Right lobe of liver (tissue), 6 donors: ENCODE data around the gene RAB11FIP3. TPM values are rescaled to one million over a fixed set of nuclear protein-coding genes. Genes with fewer than 3 reads are reported as not detected.

ENCODE experiments used
- ATAC-seq, 4 donors: fragments of 200-7000 bp; cut with Tn5 transposase; one replicate each; pipeline ENCODE4 v1.9.1; 2020; ENCODE audit warnings: mild to moderate bottlenecking in 4 of 4, moderate library complexity in 4 of 4
- DNase-seq, 3 donors: peaks; one replicate each; pipeline ENCODE4 v3.0.0-alpha.2; 2020
- H3K27ac ChIP-seq, 3 donors: fragments of 200-600 bp; one replicate each; pipeline ENCODE4 v1.8.0; 2022
- H3K27me3 ChIP-seq, 2 donors: fragments of 200-600 bp; one replicate each; pipeline ENCODE4 v1.8.0; 2022
- H3K36me3 ChIP-seq, 4 donors: fragments of 200-600 bp; sonication (generic) in 1 of 4; one replicate each; pipeline versions ENCODE4 v1.5.1 to v1.8.0; 2017 to 2022; ENCODE audit warnings: control low read depth in 1 of 4
- H3K4me1 ChIP-seq, 4 donors: fragments of 200-600 bp; sonication (generic) in 1 of 4; one replicate each; pipeline versions ENCODE4 v1.5.1 to v1.8.0; 2017 to 2022; ENCODE audit warnings: control low read depth in 1 of 4
- H3K4me3 ChIP-seq, 3 donors: fragments of 200-600 bp; one replicate each; pipeline ENCODE4 v1.8.0; 2022
- H3K9me3 ChIP-seq, 4 donors: fragments of 200-600 bp; sonication (generic) in 1 of 4; one replicate each; pipeline versions ENCODE4 v1.5.1 to v1.8.0; 2017 to 2022; ENCODE audit warnings: control low read depth in 1 of 4
- POLR2A ChIP-seq: fragments of 450-650 bp; IDR thresholded peaks from one replicate; pipeline ENCODE4 v1.6.1; 2017; ENCODE audit warnings: antibody characterized with exemption, mild to moderate bottlenecking
- WGBS: methylation state at CpG from one replicate; pipeline ENCODE4 v1.1.6; 2018; ENCODE audit warnings: low coverage, low lambda C conversion rate; ENCODE audit not compliant: insufficient coverage; ENCODE audit errors: missing lambda C conversion rate; 5-methylcytosine and 5-hydroxymethylcytosine counted together
- intact Hi-C, 2 donors: fragments of 100-400 bp; cut with DNase I; formaldehyde crosslinking; loops; one replicate each; pipeline versions ENCODE4 v1.11.2 to v1.14.1; 2022
- total RNA-seq, 6 experiments: library from RNA; depleted of rRNA in 2 of 6; stranded (reverse); fragments of >200 nt in 2 of 6; fragmentation: NEBNext Ultra II Directional in 3 of 6; extraction: Animal tissue kit (Norgen Biotek cat#: 25700) in 3 of 6; gene quantifications; one replicate each; pipeline versions ENCODE4 v1.1.0 to v1.2.4, GENCODE V29; 2016 to 2023
- TF ChIP-seq, protein P1 (sequence below), 4 donors: fragments of 200-600 bp in 3 of 4; fragments of 450-650 bp in 1 of 4; IDR thresholded peaks; one replicate each; pipeline versions ENCODE4 v1.5.1 to v1.8.0; 2016 to 2022; ENCODE audit warnings: antibody characterized with exemption in 4 of 4, mild to moderate bottlenecking in 2 of 4
- donor health status: DM: no; HTN: yes; CAD: no.
- donor health status: DM: no; HTN: no; CAD: no.
- donor health status: DM: no; HTN: no; CAD: no.
- donor health status: DM: no; HTN: yes; CAD: no.
- donor health status: DM: no; HTN: yes; CAD: no.

The RAB11FIP3 gene
- total RNA-seq, 6 experiments from 2014 or later, result 19.5 to 38.3 (median 25.5) TPM

DNA sequence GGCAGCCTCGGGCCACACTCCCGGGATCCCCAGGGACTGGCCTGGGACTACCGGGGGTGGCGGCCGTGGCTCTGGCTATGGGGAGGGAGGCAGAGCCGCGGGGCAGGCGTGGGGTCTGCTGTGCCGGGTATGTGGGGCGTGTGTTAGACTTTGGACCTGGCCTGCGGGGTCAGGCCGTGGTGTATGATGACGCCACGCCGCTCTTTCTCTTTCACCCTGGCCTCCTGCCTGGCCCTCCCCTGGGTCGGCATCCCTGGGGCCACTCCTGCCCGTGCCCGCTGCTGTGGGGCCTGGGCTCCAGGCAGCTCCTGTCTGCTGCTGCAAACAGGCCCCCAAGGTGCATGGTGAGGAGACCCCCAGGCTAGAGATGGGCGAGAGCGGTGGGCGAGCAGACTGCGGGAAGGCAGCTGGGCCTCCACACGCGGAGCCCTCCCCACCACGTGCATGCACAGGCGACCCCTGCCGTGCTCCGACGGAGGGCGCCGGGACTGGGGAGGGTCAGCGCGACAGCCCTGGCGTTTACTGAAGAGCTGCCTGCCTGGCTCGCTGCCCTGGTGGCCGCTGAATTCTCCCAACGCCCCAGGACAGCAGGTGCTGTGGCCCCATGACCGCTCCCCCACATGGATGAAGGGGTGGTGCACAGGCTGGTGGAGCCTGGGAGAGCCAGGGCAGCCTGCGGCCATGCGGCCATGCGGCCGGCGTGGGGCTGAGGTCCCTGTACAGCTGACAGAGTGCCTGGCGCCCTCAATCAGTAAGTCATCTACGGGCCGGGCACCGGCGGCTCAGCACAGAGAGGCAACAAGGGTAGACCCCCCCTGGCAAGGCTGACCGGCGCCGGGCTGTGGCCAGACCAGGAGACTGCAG lies 118.1 kb downstream of the RAB11FIP3 start:
- peak overlapping the region; percentile 52 to 95 (median 91) for H3K27ac ChIP-seq
- H3K9me3 ChIP-seq, result no peaks in the 10 kb centered on the region
- H3K27me3 ChIP-seq, result no peaks in the 10 kb centered on the region
- H3K4me1 ChIP-seq, result peaks cover 0 to 16% (median 5%) of the 10 kb centered on the region in 4 donors
- peak; percentile 87 to 93 (median 93) for ATAC-seq
- TF ChIP-seq POLR2A, result peak; percentile 42
- TF ChIP-seq, protein P1, sequence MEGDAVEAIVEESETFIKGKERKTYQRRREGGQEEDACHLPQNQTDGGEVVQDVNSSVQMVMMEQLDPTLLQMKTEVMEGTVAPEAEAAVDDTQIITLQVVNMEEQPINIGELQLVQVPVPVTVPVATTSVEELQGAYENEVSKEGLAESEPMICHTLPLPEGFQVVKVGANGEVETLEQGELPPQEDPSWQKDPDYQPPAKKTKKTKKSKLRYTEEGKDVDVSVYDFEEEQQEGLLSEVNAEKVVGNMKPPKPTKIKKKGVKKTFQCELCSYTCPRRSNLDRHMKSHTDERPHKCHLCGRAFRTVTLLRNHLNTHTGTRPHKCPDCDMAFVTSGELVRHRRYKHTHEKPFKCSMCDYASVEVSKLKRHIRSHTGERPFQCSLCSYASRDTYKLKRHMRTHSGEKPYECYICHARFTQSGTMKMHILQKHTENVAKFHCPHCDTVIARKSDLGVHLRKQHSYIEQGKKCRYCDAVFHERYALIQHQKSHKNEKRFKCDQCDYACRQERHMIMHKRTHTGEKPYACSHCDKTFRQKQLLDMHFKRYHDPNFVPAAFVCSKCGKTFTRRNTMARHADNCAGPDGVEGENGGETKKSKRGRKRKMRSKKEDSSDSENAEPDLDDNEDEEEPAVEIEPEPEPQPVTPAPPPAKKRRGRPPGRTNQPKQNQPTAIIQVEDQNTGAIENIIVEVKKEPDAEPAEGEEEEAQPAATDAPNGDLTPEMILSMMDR (IDR thresholded peaks at IDR 0.05), result no peak
- DNase-seq, result peak; percentile 81 to 91 (median 89)
- intact Hi-C loops, result no loop called here
- WGBS, result 60% methylated on average over 1 of the region's 51 CpGs
- peak overlapping the region in 2 of 3 donors; percentile 14 to 42 for H3K4me3 ChIP-seq
- peaks cover 0 to 5% (median 1%) of the 10 kb centered on the region in 4 donors for H3K36me3 ChIP-seq

DNA sequence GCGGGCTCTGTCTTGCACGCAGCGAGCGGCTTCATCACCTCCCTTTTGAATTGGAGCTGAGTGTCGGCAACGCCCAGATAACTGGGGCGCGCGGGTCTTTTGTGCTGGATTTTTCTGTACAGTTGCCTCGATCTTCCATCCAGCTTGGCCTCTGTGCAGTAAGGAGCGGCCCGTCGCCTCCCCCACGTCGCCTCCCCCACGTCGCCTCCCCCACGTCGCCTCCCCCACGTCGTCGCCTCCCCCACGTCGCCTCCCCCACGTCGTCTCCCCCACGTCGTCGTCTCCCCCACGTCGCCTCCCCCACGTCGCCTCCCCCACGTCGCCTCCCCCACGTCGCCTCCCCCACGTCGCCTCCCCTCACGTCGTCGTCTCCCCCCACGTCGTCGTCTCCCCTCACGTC lies 119.1 kb downstream of the RAB11FIP3 start:
- peaks cover 0 to 7% (median 1%) of the 10 kb centered on the region in 4 donors for H3K36me3 ChIP-seq
- H3K9me3 ChIP-seq, result no peaks in the 10 kb centered on the region
- peaks cover 0 to 16% (median 5%) of the 10 kb centered on the region in 4 donors for H3K4me1 ChIP-seq
- no peak overlapping the region for H3K4me3 ChIP-seq
- H3K27ac ChIP-seq, result no peak overlapping the region
- TF ChIP-seq, protein P1 (IDR thresholded peaks at IDR 0.05), result no peak
- no peak for TF ChIP-seq POLR2A
- DNase-seq (no peak), ATAC-seq (no peak)
- intact Hi-C loops, result no loop called here
- 95% methylated on average over 34 of the region's 46 CpGs for WGBS
- no peaks in the 10 kb centered on the region for H3K27me3 ChIP-seq

DNA sequence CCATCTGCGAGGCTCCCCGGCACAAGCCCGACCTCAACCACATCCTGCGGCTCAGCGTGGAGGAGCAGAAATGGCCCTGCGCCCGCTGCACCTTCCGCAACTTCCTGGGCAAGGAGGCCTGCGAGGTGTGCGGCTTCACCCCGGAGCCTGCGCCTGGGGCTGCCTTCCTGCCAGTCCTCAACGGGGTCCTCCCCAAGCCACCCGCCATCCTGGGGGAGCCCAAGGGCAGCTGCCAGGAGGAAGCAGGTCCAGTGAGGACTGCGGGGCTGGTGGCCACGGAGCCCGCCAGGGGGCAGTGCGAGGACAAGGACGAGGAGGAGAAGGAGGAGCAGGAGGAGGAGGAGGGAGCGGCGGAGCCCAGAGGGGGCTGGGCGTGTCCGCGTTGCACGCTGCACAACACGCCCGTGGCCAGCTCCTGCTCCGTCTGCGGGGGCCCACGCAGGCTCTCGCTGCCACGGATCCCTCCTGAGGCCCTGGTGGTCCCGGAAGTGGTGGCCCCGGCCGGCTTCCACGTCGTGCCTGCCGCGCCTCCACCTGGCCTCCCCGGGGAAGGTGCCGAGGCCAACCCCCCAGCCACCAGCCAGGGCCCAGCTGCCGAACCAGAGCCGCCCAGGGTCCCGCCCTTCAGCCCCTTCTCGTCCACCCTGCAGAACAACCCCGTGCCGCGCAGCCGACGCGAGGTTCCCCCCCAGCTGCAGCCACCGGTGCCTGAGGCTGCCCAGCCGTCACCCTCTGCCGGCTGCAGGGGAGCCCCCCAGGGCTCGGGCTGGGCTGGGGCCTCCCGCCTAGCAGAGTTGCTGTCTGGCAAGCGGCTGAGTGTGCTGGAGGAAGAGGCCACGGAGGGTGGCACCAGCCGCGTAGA lies 121.7 kb downstream of the RAB11FIP3 start:
- Histone ChIP-seq H3K4me3 (no peak overlapping the region), H3K27me3 (no peaks in the 10 kb centered on the region), H3K27ac (no peak overlapping the region), H3K36me3 (peaks cover 0 to 14% (median 4%) of the 10 kb centered on the region in 4 donors), H3K9me3 (no peaks in the 10 kb centered on the region), H3K4me1 (peaks cover 0 to 16% (median 5%) of the 10 kb centered on the region in 4 donors)
- peak in 2 of 4 donors; percentile 10 to 18 for ATAC-seq
- intact Hi-C loops, result no loop called here
- DNase-seq, result peak in 2 of 3 donors; percentile 62 to 79
- no CpG with 5 or more reads among the region's 60 CpGs for WGBS
- TF ChIP-seq, protein P1 (IDR thresholded peaks at IDR 0.05), result peak in 2 of 4 donors; percentile 16 to 25
- no peak for TF ChIP-seq POLR2A

DNA sequence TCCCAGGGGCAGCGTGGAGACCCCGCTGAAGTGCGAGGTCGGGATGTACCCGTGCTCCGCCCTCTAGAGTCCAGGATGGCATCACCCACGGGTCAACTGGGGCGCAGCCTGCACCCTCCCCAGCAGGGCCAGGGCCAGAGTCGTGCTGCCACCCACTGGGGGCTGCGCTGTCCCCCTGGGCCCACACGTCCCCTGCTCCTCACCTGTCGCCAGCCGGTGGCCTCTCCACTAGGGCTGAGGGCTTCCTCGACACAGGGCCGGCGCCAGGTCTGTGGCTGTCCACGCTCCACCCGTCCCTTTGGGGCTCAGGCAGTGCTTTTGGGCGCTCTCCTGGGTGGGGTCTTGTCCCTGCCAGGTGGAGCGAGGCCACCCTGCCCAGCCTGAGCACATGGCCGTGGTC lies 123.1 kb downstream of the RAB11FIP3 start:
- Histone ChIP-seq H3K4me1 (peaks cover 0 to 6% (median 3%) of the 10 kb centered on the region in 4 donors), H3K36me3 (peaks cover 0 to 17% (median 5%) of the 10 kb centered on the region in 4 donors), H3K4me3 (no peak overlapping the region), H3K27me3 (no peaks in the 10 kb centered on the region), H3K9me3 (no peaks in the 10 kb centered on the region), H3K27ac (no peak overlapping the region)
- DNase-seq, result no peak
- 100% methylated on average over 1 of the region's 21 CpGs for WGBS
- ATAC-seq, result no peak
- TF ChIP-seq, protein P1 (IDR thresholded peaks at IDR 0.05), result no peak
- no peak for TF ChIP-seq POLR2A
- intact Hi-C loops, result no loop called here
